HG03159 (cell line): ENCODE data around the gene RFPL4AL1.

Source experiments
- ATAC-seq: cut with Tn5 transposase; IDR thresholded peaks from one replicate; pipeline ENCODE4 v1.9.1; 2021; ENCODE audit warnings: mild to moderate bottlenecking, moderate library complexity; ENCODE audit not compliant: unreplicated experiment

RFPL4AL1 gene

GRCh38 chr19:55820037-55820436 lies 51.1 kb downstream of the RFPL4AL1 start:
- no peak for ATAC-seq
